GM21515 (cell line): ENCODE measurements around the gene YARS2.

Experiments
- ATAC-seq: cut with Tn5 transposase; IDR thresholded peaks from one replicate; pipeline ENCODE4 v1.9.1; 2021; ENCODE audit not compliant: unreplicated experiment

Gene YARS2

GRCh38 chr12:32755654-32756475, at the start of gene YARS2:
YARS2 (minus strand) TSS chr12:32755897; CDS start chr12:32755874, 23 bp downstream.
- ATAC-seq, result peak; percentile 91

GRCh38 chr12:32804301-32804700, 48.6 kb upstream of the YARS2 start:
- no peak for ATAC-seq

DNA sequence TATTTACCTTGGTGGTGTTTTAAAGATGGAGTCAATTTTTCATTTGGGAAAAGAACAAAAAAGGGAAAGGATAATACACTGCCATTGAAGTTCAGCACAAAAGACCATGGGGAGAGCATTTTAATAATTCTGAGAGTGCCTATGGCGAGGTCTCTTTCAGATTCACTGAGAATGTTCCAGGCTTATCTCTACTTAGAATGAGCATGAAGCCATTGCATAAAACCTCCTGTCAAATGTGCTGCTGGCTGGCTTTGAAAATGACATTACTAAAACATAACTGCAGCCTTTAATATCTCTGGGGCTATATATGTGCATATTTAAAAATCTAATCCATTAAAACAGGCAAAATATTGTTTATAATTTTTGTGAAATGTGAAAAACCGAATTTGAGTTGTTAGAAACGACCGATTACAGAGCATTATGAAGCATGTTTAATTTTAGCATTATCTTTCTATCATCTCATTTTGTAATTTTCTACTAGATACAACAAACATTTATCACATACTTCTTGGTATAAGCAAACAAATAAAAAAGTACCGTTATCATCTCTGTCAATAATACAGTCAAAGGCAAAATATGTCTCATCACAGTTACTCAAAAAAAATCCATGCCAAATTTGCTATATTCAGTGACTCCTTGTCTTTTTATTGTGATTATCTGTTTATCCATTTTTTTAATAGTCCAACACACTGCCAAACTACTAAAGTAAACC, 45.7 kb upstream of the YARS2 start:
- no peak for ATAC-seq

- ATAC-seq, result no peak
Observed at GRCh38 chr12:32794281-32794680, 38.6 kb upstream of the YARS2 start.

- ATAC-seq, result no peak
Observed at GRCh38 chr12:32789916-32790315, 34.2 kb upstream of the YARS2 start.

DNA sequence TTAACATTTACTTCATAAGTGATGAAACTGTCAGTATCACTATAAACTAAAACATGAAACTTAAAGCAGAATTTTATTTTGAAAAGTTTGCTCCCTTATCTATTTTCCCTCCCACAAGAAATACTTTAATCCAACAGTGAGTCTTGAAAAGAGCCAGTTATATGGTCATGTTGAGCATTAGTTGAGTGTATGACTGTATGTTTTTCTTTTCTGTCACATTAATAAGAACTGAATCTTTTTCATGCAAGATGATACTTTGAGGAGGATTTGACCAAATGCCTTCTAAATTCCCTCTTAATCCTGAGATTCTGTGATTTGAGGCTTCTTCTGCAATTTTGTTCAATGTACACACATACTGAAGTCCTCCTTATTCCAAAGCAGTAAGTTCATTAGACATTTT, 33.7 kb upstream of the YARS2 start:
- ATAC-seq, result no peak

GRCh38 chr12:32788405-32788804, 32.7 kb upstream of the YARS2 start:
- no peak for ATAC-seq

GRCh38 chr12:32785557-32785956, 29.9 kb upstream of the YARS2 start:
- no peak for ATAC-seq

- no peak for ATAC-seq
Observed at GRCh38 chr12:32783029-32783428, 27.3 kb upstream of the YARS2 start.

- ATAC-seq, result no peak
Observed at GRCh38 chr12:32780071-32780470, 24.4 kb upstream of the YARS2 start.

- ATAC-seq, result no peak
Observed at GRCh38 chr12:32777691-32778175, 22.0 kb upstream of the YARS2 start.

DNA sequence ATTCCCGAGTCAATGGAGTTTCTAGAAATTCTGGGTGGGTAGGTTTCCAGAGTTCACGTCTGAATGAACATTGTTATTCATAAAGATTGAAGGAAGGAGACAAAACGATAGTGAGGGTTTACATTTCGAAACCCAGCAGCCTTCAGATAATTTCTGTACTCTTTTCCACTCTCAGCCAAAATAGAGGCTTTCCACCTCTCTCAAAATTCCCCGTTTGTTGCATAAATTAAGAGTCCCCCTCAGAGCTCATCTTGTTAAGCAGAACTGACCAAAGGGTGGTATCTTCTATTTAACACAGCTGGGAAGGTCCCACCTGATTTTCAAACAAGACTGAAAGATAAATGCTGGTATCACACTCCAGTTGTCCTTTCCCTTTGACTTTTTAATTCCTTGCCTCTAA, 21.5 kb upstream of the YARS2 start:
- ATAC-seq, result peak; percentile 54

DNA sequence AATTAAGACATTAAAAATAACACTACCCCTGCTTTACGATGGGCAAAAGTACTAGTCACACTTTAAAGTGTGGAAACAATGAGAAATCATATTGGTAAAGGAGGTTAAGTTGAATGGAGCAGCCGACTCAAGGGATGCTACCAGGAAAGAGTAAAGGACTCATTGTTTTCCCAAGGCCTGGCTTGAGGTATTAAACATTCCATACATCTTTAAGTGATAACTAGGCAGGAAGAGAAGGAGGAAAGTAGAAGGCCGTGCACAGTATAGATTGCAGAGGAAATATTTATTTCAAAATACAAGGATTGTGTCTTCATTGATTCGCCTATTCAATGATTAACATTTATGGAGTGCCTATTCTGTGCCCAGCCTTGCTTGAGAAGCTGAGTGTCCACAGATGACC, 20.6 kb upstream of the YARS2 start:
- ATAC-seq, result no peak

DNA sequence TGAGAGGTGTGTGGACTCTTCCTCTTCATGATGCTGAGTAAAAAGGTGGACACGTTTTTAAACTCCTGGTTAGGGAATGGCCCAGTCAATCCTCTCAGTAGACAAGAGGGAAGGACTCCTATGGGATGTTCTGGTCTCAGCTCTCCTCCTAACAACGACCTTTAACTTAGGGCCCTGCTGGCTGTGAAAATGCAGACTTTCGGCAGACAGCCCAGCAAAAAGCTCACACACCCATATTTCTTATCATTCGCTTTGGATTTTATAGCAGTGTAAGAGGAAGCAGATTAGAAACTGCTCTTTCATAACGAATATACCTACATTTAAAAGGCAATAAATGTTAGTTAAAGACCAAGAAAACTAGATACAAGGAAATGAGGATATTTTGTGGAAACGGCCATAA, 18.0 kb upstream of the YARS2 start:
- no peak for ATAC-seq

GRCh38 chr12:32770141-32770540, 14.4 kb upstream of the YARS2 start:
- no peak for ATAC-seq

- ATAC-seq, result no peak
Observed at GRCh38 chr12:32768518-32768917, 12.8 kb upstream of the YARS2 start.

DNA sequence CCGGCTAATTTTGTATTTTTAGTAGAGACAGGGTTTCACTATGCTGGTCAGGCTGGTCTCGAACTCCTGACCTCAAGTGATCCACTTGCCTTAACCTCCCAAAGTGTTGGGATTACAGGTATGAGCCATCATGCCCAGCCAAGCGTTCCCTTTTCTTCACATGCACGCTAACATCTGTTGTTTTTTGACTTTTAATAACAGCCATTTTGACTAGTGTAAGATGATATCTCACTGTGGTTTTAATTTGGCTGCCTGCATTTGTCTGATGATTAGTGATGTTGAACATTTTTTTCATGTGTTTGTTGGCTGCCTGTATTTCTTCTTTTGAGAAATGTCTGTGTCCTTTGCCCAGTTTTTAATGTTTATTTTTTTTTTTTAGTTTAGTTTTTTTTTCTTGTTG, 10.2 kb upstream of the YARS2 start:
- no peak for ATAC-seq

DNA sequence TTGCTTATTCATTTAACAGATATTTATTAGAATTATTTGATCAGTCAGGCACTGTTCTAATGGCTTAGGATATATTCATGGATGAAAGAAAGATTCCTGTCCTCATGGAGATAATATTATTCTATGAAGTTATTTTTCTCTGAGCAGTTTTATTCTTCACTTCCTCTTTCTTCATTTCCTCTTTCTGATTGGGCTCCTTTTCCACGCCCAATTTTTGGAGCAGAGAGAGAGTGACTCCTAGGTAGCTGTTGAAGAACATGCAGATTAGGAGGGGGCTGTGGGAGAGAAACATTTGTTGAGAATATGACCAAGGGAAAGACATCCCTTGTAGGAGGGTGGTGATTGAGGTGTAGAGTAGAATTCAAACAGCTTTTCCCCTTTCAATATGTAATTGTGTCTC, 6.0 kb upstream of the YARS2 start:
- no peak for ATAC-seq

DNA sequence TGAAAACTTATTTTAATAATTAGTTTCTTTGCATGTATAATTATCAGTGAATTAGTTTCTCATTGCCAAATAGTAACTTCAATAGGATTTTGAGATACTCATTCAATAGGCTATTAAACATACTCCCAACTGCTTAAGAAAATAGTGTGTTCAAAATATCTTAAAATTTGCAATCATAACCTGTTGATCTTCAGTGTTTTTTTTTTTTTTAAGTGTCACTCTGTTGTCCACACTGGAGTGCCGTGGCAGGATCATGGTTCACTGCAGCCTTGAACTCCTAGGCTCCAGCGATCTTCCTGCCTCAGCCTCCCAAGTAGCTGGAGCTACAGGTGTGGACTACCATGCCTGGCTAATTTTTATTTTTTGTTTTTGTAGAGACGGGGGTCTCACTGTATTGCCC, 1.5 kb upstream of the YARS2 start:
- no peak for ATAC-seq

GRCh38 chr12:32756476-32757066, 874 bp upstream of the YARS2 start:
- no peak for ATAC-seq

GRCh38 chr12:32755051-32755653, 545 bp downstream of the YARS2 start:
- peak; percentile 67 for ATAC-seq
